Measurements from ENCODE around the gene TCF4.

Gene TCF4

DNA sequence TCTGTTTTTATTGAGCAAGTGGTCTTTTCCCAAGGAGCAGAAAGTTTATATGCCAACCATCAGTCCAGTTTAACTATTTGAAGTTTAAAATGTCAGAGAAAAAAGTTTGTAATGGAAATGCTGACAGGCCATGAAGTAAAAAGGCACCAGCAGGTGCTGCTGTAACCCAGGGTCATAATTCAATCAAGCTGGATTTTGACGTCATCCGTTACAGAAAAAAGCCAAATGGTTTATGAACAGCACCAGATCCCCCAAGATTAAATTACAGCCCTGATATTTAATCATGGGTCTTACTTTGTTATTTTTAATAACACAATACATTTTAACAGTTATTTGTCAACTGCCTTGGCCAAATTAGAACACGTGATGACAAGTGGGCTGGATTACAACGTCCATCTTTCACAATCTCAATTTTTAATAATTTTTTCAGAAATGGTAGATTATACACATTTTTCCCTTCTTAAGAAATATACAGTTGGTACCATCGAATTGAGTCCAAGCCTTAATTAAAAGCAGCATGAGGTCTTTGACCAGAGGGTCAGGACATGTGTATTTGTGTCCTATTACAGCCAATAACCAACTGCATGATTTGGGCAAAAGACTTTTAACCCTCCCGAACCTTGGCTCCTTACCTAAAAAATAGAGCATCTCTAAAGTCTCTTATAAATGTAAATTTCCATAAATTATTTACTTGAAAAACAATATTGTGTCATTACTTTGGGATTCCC lies 10.0 kb downstream of the TCF4 start:
- TF ChIP-seq CTCF (IDR thresholded peaks at IDR 0.05; ENCODE audit: low read depth, low read length, missing control alignments): no peak
- H3K4me3 ChIP-seq (ENCODE audit: low read depth, low read length): no peak overlapping the region
- DNase-seq (ENCODE audit: low read depth): no peak

DNA sequence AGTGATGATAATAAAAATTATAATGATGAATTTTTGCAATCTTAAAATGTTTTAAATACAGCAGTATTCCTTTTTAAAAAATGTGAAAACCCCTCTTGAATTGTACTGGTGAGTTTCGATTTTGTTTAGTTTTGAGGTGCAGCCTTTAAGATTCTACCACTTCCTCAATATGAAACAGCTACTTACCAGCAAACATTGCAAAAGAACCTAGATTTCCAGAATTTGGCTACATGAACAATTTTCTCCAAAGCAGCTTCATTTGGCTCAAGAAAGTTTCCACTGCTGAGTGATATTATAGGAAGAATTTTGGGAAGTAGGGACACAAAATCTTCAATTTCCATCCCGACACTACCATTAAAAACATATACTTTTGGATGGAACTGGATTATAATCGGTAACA lies 12.0 kb downstream of the TCF4 start:
- no peak for TF ChIP-seq CTCF (IDR thresholded peaks at IDR 0.05; ENCODE audit: low read depth, low read length, missing control alignments)
- H3K4me3 ChIP-seq (ENCODE audit: low read depth, low read length): no peak overlapping the region
- no peak for DNase-seq (ENCODE audit: low read depth)

- no peak for TF ChIP-seq CTCF (IDR thresholded peaks at IDR 0.05; ENCODE audit: low read depth, low read length, missing control alignments)
- no peak overlapping the region for H3K4me3 ChIP-seq (ENCODE audit: low read depth, low read length)
- no peak for DNase-seq (ENCODE audit: low read depth)
Observed at GRCh38 chr18:55575066-55575465, 12.9 kb downstream of the TCF4 start.

GRCh38 chr18:55573386-55573785 lies 14.6 kb downstream of the TCF4 start:
- DNase-seq (ENCODE audit: low read depth): no peak
- TF ChIP-seq CTCF (IDR thresholded peaks at IDR 0.05; ENCODE audit: low read depth, low read length, missing control alignments): no peak
- no peak overlapping the region for H3K4me3 ChIP-seq (ENCODE audit: low read depth, low read length)

- no peak overlapping the region for H3K4me3 ChIP-seq (ENCODE audit: low read depth, low read length)
- no peak for DNase-seq (ENCODE audit: low read depth)
- no peak for TF ChIP-seq CTCF (IDR thresholded peaks at IDR 0.05; ENCODE audit: low read depth, low read length, missing control alignments)
Observed at GRCh38 chr18:55570966-55571365, 17.0 kb downstream of the TCF4 start.

DNA sequence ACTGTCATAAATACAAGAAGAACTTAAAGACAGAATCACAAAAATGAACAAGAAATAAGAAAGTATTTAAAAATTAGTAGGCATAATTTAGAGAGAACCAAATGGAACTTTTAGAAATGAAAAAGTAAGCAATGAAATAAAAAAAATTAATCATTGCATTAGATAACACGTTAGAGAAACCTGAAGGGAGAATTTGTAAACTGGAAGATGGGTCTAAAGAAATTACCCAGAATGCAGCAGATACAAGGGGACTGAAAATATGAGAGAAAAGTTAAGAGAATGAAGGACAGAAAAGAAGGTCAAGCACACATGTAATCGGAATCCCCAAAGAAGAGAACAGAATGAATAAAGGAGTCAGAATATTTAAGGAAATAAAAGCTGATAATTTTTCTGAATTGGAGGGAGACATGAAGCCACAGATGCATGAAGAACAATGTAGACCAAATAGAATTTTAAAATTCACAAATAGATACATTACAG lies 21.5 kb downstream of the TCF4 start:
- no peak overlapping the region for H3K4me3 ChIP-seq (ENCODE audit: low read depth, low read length)
- no peak for DNase-seq (ENCODE audit: low read depth)
- no peak for TF ChIP-seq CTCF (IDR thresholded peaks at IDR 0.05; ENCODE audit: low read depth, low read length, missing control alignments)

GRCh38 chr18:55559739-55560138 lies 28.3 kb downstream of the TCF4 start:
- TF ChIP-seq CTCF (IDR thresholded peaks at IDR 0.05; ENCODE audit: low read depth, low read length, missing control alignments): no peak
- H3K4me3 ChIP-seq (ENCODE audit: low read depth, low read length): no peak overlapping the region
- no peak for DNase-seq (ENCODE audit: low read depth)
